ENCODE measurements around the gene DIS3L2.

- TF ChIP-seq CTCF (IDR thresholded peaks at IDR 0.05) (no peak), POLR2A (IDR thresholded peaks at IDR 0.05) (no peak)
Observed at GRCh38 chr2:232324778-232325177, 363.3 kb downstream of the DIS3L2 start.

Measured in uterus (tissue), 2 donors.